Left hindlimb (tissue), 1 donor: ENCODE measurements around the gene RAD9A.
A peak's percentile ranks its signal among the peaks of the same experiment; 100 is the strongest.
"Not testable (repeated sequence)": the region's sequence is repeated elsewhere in the genome, so short reads cannot be mapped to it uniquely, and the experiment has no call there.

Source experiments
- DNase-seq: peaks from one replicate; pipeline ENCODE4 v3.0.0-alpha.2; 2018

RAD9A gene

GRCh38 chr11:67397986-67398660 is 6.3 kb downstream of the RAD9A start:
- no peak for DNase-seq

- DNase-seq, result no peak
Measured at GRCh38 chr11:67398661-67399563, 7.1 kb downstream of the RAD9A start.

GRCh38 chr11:67400251-67400941 is 8.6 kb downstream of the RAD9A start:
- no peak for DNase-seq

GRCh38 chr11:67400942-67401494 is 9.2 kb downstream of the RAD9A start:
- no peak for DNase-seq

DNA sequence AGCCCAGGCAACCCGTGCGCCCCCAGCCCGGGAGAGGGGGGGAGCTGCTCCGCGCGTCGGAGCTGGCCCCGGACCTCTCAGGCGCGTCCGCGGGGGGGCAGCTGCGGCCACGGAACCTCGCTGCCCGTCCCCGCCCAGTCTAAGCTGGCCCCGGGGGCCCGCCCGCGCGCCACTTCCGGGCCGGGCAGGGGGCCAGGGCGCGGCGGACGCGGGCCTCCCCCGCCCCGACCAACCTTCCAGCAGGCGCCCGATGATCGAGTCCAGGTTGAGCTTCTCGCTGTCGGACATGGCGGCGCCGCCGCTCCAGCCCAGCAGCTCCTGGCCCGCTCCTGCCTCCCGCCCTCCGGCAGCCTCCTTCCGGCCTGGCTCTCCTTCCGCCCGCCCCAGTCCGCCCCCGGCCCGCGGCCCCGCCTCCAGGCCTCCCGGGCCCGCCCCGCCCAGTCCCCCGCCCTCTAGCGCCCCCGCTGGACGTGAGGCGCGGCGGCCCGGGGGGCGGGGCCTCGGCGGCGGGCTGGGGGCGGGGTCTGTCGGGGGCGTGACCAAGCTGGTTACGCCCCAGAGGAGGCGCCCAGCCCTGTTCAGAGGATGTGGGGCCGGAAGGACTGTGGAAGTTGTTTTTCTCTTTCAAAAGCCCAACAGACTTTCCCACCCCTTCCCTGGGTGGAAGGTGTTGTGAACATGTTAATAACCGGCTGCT is 9.9 kb downstream of the RAD9A start, which contains the start of gene PPP1CA:
Gene PPP1CA, minus strand, starts transcription at position 364 of the 697 bp plus-strand sequence. Its CDS starts 76 bp downstream, at position 288.
- peak; percentile 96 for DNase-seq

DNA sequence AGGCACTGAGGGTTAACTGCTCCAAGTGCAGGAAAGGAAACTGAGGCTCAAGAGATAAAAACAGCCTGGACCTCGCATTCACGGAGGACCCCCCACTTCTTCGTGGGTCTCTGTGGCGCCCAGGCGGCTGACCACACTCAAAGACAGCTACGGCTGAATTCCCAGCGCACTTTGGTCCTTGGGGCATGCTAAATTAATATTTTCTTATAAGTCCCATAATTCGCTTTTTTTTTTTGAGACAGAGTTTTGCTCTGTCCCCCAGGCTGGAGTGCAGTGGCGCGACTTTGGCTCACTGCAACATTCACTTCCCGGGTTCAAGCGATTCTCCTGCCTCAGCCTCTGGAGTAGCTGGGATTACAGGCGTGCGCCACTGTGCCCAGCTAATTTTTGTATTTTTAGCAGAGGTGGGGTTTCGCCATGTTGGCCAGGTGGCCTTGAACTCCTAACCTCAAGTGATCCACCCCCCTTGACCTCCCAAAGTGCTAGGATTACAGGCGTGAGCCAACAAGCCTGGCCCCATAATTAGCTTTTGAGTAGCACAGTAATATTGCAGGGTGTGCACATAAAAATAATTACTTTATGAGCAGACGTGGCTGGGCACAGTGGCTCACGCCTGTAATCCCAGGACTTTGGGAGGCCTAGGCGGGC is 10.5 kb downstream of the RAD9A start:
- not testable (repeated sequence) for DNase-seq

DNA sequence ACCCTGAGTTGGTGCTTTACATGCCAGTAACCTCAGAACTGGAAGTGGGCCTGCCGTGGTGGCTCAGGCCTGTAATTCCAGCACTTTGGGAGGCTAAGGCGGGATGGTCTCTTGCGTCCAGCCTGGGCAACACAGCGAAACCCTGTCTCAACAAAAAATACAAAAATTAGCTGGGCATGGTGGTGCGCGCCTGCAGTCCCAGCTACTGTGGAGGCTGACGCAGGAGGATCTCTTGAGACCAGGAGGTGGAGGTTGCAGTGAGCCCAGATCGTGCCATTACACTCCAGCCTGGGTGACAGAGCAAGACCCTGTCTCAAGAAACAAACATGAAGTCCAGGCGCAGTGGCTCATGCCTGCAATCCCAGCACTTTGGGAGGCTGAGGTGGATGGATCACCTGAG is 11.3 kb downstream of the RAD9A start:
- DNase-seq, result not testable (repeated sequence)

GRCh38 chr11:67404515-67405195 is 12.9 kb downstream of the RAD9A start:
- DNase-seq, result no peak

GRCh38 chr11:67405196-67405567 is 13.4 kb downstream of the RAD9A start:
- DNase-seq, result no peak

DNA sequence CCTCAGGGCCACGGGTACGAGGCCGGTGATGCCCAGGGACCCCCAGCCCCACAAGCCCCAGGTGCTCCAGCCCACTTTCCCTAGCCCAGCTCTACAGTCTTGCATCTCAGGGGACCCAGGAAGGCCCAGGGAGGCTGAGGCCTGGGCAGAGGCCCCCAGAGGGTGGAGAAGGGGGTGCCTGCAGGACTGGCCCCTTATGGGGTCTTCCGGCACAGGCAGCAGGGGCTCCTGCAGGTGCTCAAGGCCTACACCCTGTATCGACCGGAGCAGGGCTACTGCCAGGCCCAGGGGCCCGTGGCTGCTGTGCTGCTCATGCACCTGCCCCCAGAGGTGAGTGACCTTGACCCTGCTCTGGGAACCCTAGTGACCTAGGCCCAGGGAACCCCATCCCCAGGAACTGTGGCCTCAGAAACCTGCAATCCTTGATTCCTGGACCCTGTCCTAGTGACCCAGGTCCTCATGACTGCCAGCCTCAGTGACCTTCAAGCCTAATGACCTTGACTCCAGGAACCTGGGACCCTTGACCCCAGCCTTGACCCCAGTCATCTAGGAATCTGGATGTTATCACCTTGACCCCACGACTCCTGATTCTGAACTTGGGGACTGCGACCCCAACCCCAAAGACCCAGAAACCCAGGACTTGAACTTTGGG is 14.0 kb downstream of the RAD9A start:
- DNase-seq, result no peak

GRCh38 chr11:67406420-67406968 is 14.7 kb downstream of the RAD9A start:
- no peak for DNase-seq

DNA sequence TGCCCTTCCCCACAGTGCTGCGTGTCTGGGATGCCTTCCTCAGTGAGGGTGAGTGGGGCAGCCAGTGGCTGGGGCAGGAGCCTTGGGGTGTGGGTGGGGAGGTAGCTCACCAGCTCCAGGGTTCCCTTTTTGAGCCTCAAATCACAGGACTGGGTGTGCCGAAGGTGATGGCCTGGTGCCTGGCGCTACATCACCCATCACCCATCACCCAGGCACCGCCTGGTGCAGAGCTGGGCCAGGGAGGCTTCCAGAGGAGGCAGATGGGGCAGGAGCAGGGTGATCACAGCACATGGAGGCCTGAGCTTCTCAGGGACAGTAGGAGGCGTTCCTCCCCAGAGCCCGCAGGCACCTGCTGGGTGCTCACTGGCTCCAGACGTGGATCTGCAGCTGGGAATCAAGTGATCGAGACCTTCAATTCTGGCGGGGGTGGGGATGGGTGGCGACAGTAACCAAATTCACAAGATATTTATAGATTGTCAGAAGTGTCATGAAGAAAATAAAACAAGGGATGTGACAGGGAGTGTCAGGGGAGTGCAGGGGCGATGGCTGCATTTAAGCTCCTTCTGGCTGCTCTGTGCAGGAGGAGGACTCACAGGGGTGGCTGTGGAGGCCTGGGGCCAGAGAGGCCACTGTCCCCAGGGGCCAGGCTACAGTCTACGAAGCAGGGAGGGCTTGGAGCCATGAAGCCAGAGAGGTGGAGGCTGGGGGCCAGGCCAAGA is 15.3 kb downstream of the RAD9A start:
- DNase-seq, result no peak

GRCh38 chr11:67407688-67408163 is 15.9 kb downstream of the RAD9A start:
- no peak for DNase-seq

DNA sequence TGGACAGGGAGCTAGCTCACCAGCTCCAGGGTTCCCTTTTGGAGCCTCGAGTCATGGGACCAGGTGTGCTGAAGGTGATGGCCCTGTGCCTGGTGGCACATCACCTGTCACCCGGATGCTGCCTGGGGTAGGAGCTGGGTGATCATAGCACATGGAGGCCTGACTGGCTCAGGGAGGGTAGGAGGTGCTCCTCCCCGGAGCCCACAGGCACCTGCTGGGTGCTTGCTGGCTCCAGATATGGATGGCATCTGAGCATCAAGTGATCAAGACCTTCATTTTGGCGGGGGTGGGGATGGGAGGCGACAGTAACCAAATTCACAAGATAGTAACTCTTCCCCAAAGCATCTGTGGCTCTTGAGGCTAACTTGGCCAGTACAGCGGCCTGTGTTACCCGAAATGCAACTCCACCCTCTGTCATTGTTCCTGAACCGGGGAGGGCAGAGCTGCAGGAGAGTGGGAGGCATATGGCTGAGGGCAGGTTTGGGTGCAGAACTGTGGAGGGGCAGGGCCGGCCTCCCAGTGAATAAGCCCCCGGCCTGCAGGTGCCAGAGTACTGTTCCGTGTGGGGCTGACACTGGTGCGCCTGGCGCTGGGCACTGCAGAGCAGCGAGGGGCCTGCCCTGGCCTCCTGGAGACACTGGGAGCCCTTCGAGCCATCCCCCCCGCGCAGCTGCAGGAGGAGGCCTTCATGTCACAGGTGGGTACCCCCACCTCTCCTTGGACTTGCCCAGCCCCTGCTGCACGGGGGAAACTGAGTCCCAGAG is 16.8 kb downstream of the RAD9A start:
- no peak for DNase-seq

GRCh38 chr11:67409261-67409666 is 17.5 kb downstream of the RAD9A start:
- no peak for DNase-seq

- DNase-seq, result no peak
Measured at GRCh38 chr11:67409781-67410368, 18.1 kb downstream of the RAD9A start.

- no peak for DNase-seq
Measured at GRCh38 chr11:67410369-67410831, 18.6 kb downstream of the RAD9A start.
